Measurements from ENCODE around the gene EPHB1.

EPHB1 gene

DNA sequence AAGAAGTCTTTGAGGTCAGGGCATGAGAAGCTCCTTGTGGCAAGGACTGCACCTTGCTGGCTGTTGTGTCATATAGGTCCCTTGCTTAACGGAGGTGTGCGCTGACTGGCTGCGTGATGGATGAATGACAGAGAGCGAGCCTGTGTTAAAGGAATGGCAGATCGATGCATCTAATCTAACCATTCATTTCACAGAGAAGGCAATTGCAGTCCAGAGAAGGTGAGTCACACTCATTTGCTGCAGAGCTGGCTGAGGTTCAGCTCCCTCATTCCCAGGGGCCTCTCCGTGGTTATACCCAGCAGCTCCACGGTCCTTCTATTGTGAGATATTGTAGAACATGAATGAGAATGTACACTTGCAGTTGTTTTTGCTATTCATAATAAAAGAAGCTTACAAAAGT lies 289.3 kb downstream of the EPHB1 start:
- H3K9me3 Mint-ChIP-seq: no peaks in the 10 kb centered on the region
- no peak for DNase-seq (ENCODE audit: low spot score in 2 of 2)
- H3K36me3 Mint-ChIP-seq: no peaks in the 10 kb centered on the region
- no peak overlapping the region for H3K27ac Mint-ChIP-seq
- no peak overlapping the region for H3K4me3 Mint-ChIP-seq
- ATAC-seq (ENCODE audit: low read depth): no peak
- no peaks in the 10 kb centered on the region for H3K4me1 Mint-ChIP-seq
- peaks cover 5% of the 10 kb centered on the region for H3K27me3 Mint-ChIP-seq

DNA sequence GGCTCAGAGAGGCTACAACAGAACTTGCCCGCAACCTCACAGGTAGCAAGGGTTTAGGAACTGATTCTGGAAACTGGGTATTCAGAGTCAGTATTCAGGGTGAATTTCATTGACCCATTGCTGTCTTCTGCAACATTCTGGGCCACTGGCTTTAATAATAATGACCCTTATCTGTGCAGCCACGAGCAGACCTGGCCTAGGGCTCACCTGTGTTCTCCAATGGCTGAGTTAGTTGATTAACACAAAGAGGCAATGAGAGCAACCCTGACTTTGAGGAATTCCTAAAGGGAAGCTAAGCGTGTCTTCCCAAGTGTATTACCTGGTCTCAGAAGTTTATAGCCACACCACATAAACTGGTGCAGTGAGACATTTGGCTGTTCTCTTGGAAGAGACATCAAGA lies 289.9 kb downstream of the EPHB1 start:
- Mint-ChIP-seq H3K36me3 (no peaks in the 10 kb centered on the region), H3K9me3 (no peaks in the 10 kb centered on the region), H3K4me1 (no peaks in the 10 kb centered on the region), H3K27me3 (peaks cover 5% of the 10 kb centered on the region), H3K4me3 (no peak overlapping the region), H3K27ac (no peak overlapping the region)
- no peak for ATAC-seq (ENCODE audit: low read depth)
- DNase-seq (ENCODE audit: low spot score in 2 of 2): no peak

DNA sequence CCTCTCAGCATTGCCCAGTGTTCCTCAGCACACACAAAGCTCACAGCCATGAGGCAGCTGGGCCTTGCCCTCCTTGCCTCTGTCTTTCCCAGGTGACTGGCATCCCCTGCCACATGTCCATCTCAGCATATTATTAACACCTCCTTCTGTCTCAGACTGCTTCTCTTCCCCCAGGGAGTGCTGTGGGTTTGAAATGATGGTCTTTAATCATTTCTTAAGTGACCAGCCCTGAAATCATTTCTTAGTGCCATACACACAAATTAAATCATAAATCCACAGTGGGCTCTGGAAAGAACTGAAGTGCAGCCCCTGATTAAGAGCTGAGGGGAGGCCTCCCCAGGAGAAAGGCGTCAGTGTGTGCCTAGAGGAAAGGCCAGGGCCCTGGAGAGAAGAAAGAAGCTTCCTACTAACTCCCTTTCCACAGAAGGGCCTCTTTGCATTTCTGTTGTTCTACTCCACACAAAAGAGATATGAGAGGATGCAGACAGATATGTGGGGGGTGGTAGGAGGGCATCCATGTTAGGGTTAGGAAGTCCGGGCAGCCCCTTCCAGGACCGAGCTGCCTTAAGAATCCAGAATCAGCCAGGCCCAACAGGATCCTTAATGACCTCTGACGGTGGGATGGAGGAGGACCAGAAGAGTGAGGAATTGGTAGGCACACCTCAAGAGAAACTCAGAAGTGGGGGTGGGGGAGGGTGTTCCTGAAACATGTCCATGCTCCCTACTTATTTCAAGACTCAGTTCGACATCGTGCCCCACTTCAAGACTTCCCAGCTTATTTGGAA lies 290.8 kb downstream of the EPHB1 start:
- peaks cover 3% of the 10 kb centered on the region for H3K27me3 Mint-ChIP-seq
- no peaks in the 10 kb centered on the region for H3K9me3 Mint-ChIP-seq
- no peaks in the 10 kb centered on the region for H3K36me3 Mint-ChIP-seq
- ATAC-seq (ENCODE audit: low read depth) (no peak), DNase-seq (ENCODE audit: low spot score in 2 of 2) (no peak)
- no peak overlapping the region for H3K4me3 Mint-ChIP-seq
- H3K27ac Mint-ChIP-seq: no peak overlapping the region
- H3K4me1 Mint-ChIP-seq: no peaks in the 10 kb centered on the region

DNA sequence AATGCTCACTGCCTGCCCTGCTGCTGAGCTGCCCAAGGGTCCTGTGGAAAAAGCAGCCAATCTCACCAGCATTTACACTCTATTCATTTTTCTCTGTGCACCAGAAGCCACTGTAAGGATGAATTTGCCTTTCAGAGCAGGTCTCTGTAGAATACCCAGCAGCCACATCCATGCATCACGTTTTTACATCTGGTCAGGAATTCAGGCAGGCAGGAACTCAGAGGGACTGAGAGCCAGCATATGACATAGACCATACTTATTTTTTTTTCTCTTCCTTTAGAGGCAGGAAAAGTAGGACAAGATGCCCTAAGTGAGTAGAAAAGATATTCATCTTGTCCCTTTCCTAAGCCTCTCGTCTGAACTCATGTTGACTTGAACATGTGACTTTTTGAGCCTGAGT lies 292.7 kb downstream of the EPHB1 start:
- Mint-ChIP-seq H3K9me3 (no peaks in the 10 kb centered on the region), H3K27ac (no peak overlapping the region), H3K36me3 (no peaks in the 10 kb centered on the region), H3K27me3 (peaks cover under 1% of the 10 kb centered on the region), H3K4me3 (no peak overlapping the region), H3K4me1 (no peaks in the 10 kb centered on the region)
- DNase-seq (ENCODE audit: low spot score in 2 of 2) (no peak), ATAC-seq (ENCODE audit: low read depth) (no peak)

DNA sequence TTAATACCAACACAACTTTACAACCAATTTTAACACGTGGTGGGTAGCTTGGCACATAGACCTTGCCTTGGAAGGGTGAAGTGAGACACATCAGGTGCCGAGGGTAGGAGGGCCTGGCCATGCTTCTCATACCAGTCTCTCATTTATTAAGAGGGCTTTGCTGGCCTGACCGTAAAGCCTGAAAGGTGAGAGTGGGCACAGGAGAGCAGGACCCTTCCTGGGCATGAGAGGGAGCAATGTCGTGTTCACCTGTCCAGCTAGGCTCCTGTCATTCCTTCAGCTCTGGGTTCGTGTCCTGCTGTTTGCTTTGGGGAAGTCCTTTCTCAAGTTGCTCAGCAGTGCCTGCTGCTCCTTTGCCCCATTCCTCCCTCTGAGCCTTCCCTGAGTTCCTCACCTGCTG lies 294.4 kb downstream of the EPHB1 start:
- no peaks in the 10 kb centered on the region for H3K4me1 Mint-ChIP-seq

DNA sequence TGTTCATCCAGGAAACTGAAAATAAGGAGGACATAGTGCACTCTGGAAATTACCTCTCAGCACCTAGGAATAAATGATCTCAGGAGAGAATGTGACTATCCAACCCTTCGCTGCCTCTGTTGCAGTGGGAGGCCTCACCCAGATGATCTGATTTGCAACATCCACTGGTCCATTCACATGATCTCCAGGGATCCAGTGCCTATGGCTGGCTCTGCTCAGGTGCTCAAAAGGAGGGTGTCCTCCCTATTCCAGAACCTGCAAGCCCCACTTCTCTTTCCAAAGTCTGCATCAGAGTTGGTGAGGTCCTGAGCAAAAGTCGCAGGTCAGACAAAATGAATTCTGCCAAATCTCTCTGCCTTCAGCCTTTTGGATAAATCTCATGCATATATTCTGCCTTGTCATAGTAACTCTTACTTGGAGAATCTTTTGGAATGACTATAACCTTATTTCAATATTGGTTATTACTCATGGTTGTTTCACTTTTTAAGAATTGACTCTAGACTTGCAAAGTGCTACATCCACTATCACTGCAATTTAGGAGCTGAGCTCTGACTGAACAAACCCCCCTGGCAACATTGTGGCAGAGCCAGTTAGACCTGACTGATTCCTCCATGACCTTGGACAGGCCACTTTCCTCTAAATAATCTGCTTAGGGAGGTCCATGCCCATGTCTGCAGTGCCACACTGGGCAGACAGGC lies 295.1 kb downstream of the EPHB1 start:
- peaks cover 5% of the 10 kb centered on the region for H3K27me3 Mint-ChIP-seq
- H3K4me1 Mint-ChIP-seq: no peaks in the 10 kb centered on the region
- DNase-seq (ENCODE audit: low spot score in 2 of 2) (no peak), ATAC-seq (ENCODE audit: low read depth) (no peak)
- no peak overlapping the region for H3K27ac Mint-ChIP-seq
- H3K36me3 Mint-ChIP-seq: no peaks in the 10 kb centered on the region
- no peak overlapping the region for H3K4me3 Mint-ChIP-seq
- H3K9me3 Mint-ChIP-seq: no peaks in the 10 kb centered on the region

More for the DNA sequence above, 294.4 kb downstream of the EPHB1 start:
- peaks cover 3% of the 10 kb centered on the region for H3K27me3 Mint-ChIP-seq
- H3K4me3 Mint-ChIP-seq: no peak overlapping the region
- no peaks in the 10 kb centered on the region for H3K9me3 Mint-ChIP-seq
- no peak overlapping the region for H3K27ac Mint-ChIP-seq
- ATAC-seq (ENCODE audit: low read depth) (no peak), DNase-seq (ENCODE audit: low spot score in 2 of 2) (no peak)
- no peaks in the 10 kb centered on the region for H3K36me3 Mint-ChIP-seq

DNA sequence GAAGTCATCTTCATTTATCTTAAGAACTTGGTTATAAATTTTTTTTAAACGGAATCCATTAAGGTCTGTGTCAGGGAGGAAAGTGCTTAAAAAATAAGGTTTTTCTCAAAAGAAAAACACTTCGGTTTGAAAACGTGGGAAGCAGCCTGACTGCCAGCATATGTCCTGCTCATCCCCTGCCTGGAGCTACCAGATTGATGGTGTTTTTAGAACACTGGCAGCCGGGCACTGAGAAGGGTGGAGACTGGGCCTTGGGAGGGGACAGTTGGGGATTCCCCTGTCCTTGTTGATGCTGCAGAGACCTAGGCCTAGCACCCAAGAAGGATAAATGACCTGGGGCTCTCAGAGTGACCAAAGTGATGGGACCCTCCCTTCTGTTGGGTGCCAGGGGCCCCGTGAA lies 296.9 kb downstream of the EPHB1 start:
- no peaks in the 10 kb centered on the region for H3K4me1 Mint-ChIP-seq
- H3K9me3 Mint-ChIP-seq: no peaks in the 10 kb centered on the region

DNA sequence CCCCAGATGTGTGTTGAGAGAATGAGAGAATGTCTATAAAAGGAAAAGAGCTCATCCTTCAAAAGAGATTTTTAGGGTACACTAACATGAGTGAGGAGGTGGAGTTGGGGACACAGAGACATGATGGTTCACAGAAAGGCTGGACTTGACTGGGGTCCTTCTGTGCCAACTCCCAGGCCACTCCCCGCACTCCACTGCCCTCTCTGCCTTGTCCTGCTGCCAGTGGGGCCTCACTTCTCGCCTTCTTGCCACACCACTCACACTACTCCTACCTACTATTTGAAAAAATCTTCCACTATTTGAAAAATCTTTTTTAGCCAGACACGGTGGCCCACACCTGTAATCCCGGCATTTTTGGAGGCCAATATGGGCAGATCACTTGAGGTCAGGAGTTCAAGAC lies 298.1 kb downstream of the EPHB1 start:
- Mint-ChIP-seq H3K9me3 (no peaks in the 10 kb centered on the region), H3K36me3 (no peaks in the 10 kb centered on the region), H3K4me3 (no peak overlapping the region), H3K27ac (no peak overlapping the region), H3K27me3 (peaks cover 12% of the 10 kb centered on the region), H3K4me1 (no peaks in the 10 kb centered on the region)
- no peak for ATAC-seq (ENCODE audit: low read depth)
- no peak for DNase-seq (ENCODE audit: low spot score in 2 of 2)

More for the DNA sequence above, 296.9 kb downstream of the EPHB1 start:
- Mint-ChIP-seq H3K4me3 (no peak overlapping the region), H3K27ac (no peak overlapping the region), H3K27me3 (peaks cover 6% of the 10 kb centered on the region), H3K36me3 (no peaks in the 10 kb centered on the region)
- ATAC-seq (ENCODE audit: low read depth) (no peak), DNase-seq (ENCODE audit: low spot score in 2 of 2) (no peak)

DNA sequence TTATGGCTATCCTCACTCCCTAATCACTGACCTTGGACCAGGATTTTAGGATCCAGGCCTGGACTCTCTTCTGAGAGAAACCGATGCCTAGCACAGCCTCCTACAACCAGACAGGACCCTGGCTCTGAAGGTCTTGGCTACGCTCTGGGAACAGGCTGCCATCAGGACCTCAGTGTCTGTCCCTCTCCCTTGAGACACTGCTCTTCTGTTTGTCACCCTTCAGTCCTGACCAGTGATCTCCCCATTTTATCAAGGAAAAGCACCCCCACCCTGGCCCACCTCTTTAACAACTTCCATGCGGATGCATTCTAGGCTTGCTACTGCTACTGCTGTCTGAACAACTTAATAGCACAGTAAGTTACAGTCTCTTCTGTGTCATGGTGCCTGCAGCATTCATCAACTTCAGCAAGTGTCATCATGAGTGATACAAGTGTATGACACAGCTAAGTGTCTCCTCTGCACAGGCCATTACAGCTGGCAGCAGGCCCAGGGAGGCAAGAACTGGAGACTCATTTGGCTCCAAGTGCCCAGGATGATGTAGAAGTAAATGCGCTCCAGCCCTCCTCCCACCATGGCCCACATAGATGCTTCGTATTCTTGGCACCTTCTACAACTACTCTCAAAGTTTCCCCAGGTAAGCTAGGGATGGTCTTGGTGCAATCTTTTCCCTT lies 302.4 kb downstream of the EPHB1 start:
- no peaks in the 10 kb centered on the region for H3K9me3 Mint-ChIP-seq
- no peaks in the 10 kb centered on the region for H3K36me3 Mint-ChIP-seq
- no peak for DNase-seq (ENCODE audit: low spot score in 2 of 2)
- no peaks in the 10 kb centered on the region for H3K4me1 Mint-ChIP-seq
- H3K27me3 Mint-ChIP-seq: peaks cover 12% of the 10 kb centered on the region
- no peak overlapping the region for H3K4me3 Mint-ChIP-seq
- no peak overlapping the region for H3K27ac Mint-ChIP-seq
- no peak for ATAC-seq (ENCODE audit: low read depth)

DNA sequence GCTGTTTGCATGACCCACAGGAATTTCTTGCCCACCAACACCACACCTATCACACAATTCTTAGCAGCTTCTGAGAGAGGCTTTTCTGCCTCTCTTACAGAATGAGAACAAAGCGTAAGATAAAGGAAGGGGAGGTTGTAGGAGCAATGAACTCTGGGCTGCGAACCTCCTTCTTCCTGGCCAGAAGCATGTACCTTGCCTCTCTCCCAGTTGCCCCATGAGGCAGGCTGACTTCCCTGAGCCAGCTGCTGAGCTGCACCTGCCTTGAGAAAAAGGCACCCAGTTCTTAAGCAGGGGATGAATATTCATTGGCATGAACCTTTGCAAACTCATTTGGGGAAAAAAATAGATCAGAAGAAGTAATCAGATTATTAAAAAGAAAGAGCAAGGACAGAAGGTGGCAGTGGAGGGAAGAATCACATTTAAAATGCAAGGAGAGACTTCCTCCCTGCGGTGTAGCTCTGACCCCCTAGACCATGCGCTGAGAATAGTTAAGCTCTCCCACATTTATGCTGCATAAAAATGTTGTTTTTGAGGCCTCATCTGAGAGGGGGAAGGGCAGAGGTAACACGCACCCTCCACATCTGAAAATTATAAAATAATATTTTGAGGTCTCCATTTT lies 304.8 kb downstream of the EPHB1 start:
- Mint-ChIP-seq H3K27ac (no peak overlapping the region), H3K4me3 (no peak overlapping the region), H3K9me3 (no peaks in the 10 kb centered on the region), H3K4me1 (no peaks in the 10 kb centered on the region), H3K27me3 (peaks cover 7% of the 10 kb centered on the region), H3K36me3 (no peaks in the 10 kb centered on the region)
- ATAC-seq (ENCODE audit: low read depth) (no peak), DNase-seq (ENCODE audit: low spot score in 2 of 2) (no peak)

DNA sequence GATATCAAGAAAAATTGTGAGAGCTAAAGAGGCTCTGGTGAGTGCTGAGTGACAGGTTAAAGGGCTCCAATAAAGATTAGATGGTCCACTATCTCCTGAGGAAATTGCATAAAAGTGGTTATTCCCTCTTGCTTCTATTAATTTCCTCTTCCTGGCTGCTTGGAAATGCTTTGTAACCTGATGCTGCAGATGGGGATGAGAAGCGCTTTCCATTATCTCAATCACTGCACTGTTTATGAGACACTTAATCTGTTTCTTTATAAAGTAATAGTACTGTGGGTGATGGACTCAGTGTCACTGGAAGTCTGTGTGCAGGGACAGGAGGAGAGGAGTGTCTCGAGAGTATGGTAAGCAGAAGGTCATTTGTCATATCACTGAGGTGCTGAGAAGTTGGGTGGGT lies 305.3 kb downstream of the EPHB1 start:
- H3K4me3 Mint-ChIP-seq: no peak overlapping the region
- ATAC-seq (ENCODE audit: low read depth) (no peak), DNase-seq (ENCODE audit: low spot score in 2 of 2) (no peak)
- H3K9me3 Mint-ChIP-seq: no peaks in the 10 kb centered on the region
- H3K27ac Mint-ChIP-seq: no peak overlapping the region
- H3K36me3 Mint-ChIP-seq: no peaks in the 10 kb centered on the region
- no peaks in the 10 kb centered on the region for H3K4me1 Mint-ChIP-seq
- H3K27me3 Mint-ChIP-seq: peaks cover 7% of the 10 kb centered on the region

DNA sequence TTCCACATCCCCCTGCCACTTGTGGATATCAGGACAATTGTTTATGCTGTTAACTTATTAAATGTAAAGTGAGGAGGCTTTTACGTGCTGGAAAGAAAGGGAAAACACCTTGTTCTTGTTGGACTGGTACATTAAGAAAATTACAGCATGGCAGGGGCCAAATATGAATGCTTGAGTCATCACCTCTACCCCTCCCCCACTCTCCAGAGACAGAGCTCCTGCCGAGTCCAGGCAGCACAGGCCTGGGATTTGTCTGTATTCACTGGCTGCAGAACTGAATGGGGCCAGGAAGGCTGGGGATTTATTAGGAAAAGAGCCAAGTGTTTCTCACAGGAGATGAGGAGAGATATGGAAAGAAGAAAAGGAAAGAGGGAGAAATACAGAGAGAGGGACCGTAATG lies 308.9 kb downstream of the EPHB1 start:
- no peaks in the 10 kb centered on the region for H3K36me3 Mint-ChIP-seq
- no peak for ATAC-seq (ENCODE audit: low read depth)
- H3K4me3 Mint-ChIP-seq: no peak overlapping the region

DNA sequence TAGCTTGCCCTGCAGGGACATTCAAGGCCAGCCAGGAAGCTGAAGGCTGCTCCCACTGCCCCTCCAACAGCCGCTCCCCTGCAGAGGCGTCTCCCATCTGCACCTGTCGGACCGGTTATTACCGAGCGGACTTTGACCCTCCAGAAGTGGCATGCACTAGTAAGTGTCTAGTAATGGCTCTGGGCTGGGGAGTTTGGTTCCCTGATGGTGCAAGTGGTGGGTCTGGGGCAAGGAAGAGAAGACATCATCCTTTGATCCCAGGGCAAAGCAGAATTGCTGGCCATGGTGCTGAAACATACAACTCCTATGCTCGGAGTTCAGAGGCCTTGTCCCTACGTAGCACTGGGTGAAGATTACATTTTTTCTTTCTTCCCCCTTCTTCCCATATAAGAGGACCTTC lies 311.4 kb downstream of the EPHB1 start:
- ATAC-seq (ENCODE audit: low read depth) (no peak), DNase-seq (ENCODE audit: low spot score in 2 of 2) (no peak)
- Mint-ChIP-seq H3K27ac (no peak overlapping the region), H3K36me3 (no peaks in the 10 kb centered on the region), H3K9me3 (no peaks in the 10 kb centered on the region), H3K4me3 (no peak overlapping the region), H3K27me3 (peaks cover 1% of the 10 kb centered on the region), H3K4me1 (no peaks in the 10 kb centered on the region)

More for the DNA sequence above, 308.9 kb downstream of the EPHB1 start:
- DNase-seq (ENCODE audit: low spot score in 2 of 2): no peak
- Mint-ChIP-seq H3K27ac (no peak overlapping the region), H3K9me3 (no peaks in the 10 kb centered on the region), H3K4me1 (no peaks in the 10 kb centered on the region), H3K27me3 (no peaks in the 10 kb centered on the region)

DNA sequence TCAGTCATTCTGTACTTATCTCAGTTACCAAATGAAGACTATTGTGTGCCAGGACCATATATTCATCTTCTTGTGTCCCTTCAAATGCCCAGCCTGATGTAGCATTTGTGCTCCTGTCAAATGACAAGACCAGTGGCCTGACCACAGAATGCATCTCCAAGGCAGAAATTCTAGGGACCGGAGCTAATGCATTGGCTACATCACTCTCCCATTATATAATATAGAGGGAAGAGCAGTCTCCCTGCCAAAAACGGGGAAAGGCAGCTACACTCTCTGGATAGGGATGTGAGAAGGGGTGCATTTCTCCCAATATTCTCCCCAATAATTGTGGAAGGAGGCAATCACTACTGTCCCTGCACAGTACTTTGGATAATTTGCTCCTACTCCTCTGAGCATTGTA lies 312.0 kb downstream of the EPHB1 start:
- Mint-ChIP-seq H3K27me3 (peaks cover 1% of the 10 kb centered on the region), H3K4me1 (no peaks in the 10 kb centered on the region), H3K9me3 (no peaks in the 10 kb centered on the region), H3K4me3 (no peak overlapping the region), H3K36me3 (no peaks in the 10 kb centered on the region), H3K27ac (no peak overlapping the region)
- ATAC-seq (ENCODE audit: low read depth) (no peak), DNase-seq (ENCODE audit: low spot score in 2 of 2) (no peak)
